Nephron progenitor cell (in vitro differentiated cells): ENCODE data around the gene PHC2.

Experiments
- DNase-seq: peaks from one replicate; pipeline ENCODE4 v3.0.0; 2021
- H3K27ac Mint-ChIP-seq: 2 replicates; pipeline ENCODE4 v1.8.0; 2021; ENCODE audit warnings: mild to moderate bottlenecking, moderate library complexity, mixed read lengths
- H3K27me3 Mint-ChIP-seq: 2 replicates; pipeline ENCODE4 v1.8.0; 2021; ENCODE audit warnings: mild to moderate bottlenecking, low read depth, mixed read lengths; ENCODE audit not compliant: poor library complexity
- H3K36me3 Mint-ChIP-seq: 2 replicates; pipeline ENCODE4 v1.8.0; 2021; ENCODE audit warnings: low read depth, mixed read lengths
- H3K4me1 Mint-ChIP-seq: 2 replicates; pipeline ENCODE4 v1.8.0; 2021; ENCODE audit warnings: mixed read lengths
- H3K4me3 Mint-ChIP-seq: 2 replicates; pipeline ENCODE4 v1.8.0; 2021; ENCODE audit warnings: mild to moderate bottlenecking, moderate library complexity, mixed read lengths
- H3K9me3 Mint-ChIP-seq: 2 replicates; pipeline ENCODE4 v1.8.0; 2021; ENCODE audit warnings: mild to moderate bottlenecking, moderate library complexity, mixed read lengths
- CTCF ChIP-seq: fragments of 200-600 bp; sonication (generic); IDR thresholded peaks from 2 replicates; pipeline ENCODE4 v1.5.0; 2021; ENCODE audit warnings: antibody characterized with exemption

PHC2 gene

DNA sequence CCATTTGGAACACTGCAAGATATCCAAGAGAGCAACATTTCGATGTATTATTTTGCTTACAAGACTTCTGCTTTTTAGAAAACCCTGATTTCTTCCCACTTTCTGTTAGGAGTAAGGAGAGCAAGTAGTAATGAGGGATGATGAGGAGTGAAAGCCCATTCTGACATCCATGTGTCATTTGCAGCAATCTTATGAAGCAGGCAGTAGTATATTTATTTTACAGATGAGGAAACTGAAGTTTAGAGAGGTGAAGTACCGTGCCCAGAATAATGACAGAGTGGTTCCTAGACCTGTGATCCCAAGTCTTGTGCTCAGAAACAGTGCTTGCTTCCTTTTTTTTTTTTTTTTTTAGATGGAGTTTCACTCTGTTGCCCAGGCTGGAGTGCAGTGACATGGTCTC lies 34.4 kb upstream of the PHC2 start:
- no peak for TF ChIP-seq CTCF
- H3K9me3 Mint-ChIP-seq: peaks cover 7% of the 10 kb centered on the region
- peaks cover 34% of the 10 kb centered on the region for H3K4me1 Mint-ChIP-seq
- H3K36me3 Mint-ChIP-seq: no peaks in the 10 kb centered on the region
- no peak overlapping the region for H3K4me3 Mint-ChIP-seq
- no peak for DNase-seq
- no peak overlapping the region for H3K27ac Mint-ChIP-seq
- H3K27me3 Mint-ChIP-seq: peaks cover 3% of the 10 kb centered on the region

- Mint-ChIP-seq H3K27me3 (peaks cover 3% of the 10 kb centered on the region), H3K27ac (no peak overlapping the region), H3K4me3 (no peak overlapping the region), H3K36me3 (no peaks in the 10 kb centered on the region), H3K9me3 (peaks cover 7% of the 10 kb centered on the region), H3K4me1 (peaks cover 34% of the 10 kb centered on the region)
- no peak for DNase-seq
- no peak for TF ChIP-seq CTCF
Measured at GRCh38 chr1:33464552-33464951, 33.7 kb upstream of the PHC2 start.

- DNase-seq: no peak
- H3K4me1 Mint-ChIP-seq: peaks cover 39% of the 10 kb centered on the region
- peaks cover 7% of the 10 kb centered on the region for H3K9me3 Mint-ChIP-seq
- H3K36me3 Mint-ChIP-seq: no peaks in the 10 kb centered on the region
- TF ChIP-seq CTCF: no peak
- no peak overlapping the region for H3K27ac Mint-ChIP-seq
- no peak overlapping the region for H3K4me3 Mint-ChIP-seq
- peaks cover under 1% of the 10 kb centered on the region for H3K27me3 Mint-ChIP-seq
Measured at GRCh38 chr1:33462405-33463164, 31.7 kb upstream of the PHC2 start.

DNA sequence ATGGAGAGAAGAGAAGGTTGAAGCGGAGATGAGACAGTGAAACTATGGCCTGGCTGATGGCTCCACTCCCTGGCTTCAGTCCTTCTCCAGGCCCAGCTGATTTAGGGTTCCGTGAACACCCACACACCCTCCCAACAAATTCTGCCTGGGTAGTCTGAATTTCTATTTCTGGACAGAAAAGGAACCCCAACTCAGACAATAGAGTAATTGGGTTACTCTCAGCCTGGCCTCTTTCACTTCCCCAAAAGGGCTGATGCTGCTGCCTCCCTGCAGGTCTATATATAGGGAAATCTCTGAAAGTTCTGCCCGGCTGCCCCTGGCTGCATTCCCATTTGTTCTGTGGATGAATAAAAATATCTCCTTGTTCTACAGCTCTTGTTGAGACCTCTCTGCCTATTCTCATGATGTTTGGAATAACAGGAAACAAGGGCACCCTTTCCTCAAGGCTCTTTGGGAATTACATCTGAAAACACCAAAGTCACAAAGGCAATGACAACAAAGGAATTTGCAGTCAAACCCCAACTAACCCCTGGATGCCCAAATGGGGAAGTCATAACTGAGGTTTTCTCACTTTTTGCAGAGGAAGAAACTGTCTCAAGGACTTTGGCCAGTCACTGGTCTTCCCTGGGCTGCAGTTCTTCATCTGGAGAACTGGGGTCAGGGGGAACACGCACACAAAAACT lies 30.2 kb upstream of the PHC2 start:
- TF ChIP-seq CTCF: no peak
- Mint-ChIP-seq H3K27ac (no peak overlapping the region), H3K4me1 (peaks cover 50% of the 10 kb centered on the region)

DNA sequence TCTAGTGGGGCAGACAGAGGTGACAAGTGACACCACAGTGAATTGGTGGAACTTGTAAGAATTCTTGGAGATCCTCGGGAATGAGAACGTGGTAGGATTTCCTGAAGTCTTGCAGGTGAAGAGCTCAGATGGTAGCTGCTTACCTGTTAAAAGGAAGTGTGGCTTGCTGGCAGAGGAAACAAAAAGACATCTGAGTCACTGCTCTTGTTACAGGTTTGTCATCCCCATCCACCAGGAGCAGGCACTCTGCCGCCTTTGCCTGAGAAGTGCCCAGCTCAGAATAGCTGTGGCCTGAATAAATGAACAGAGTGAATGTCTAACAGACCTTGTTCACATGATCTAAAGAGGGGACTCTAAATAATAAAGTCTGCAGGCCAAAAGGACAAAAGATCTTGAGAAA lies 29.2 kb upstream of the PHC2 start:
- Mint-ChIP-seq H3K27ac (no peak overlapping the region), H3K9me3 (no peaks in the 10 kb centered on the region), H3K4me3 (no peak overlapping the region), H3K36me3 (no peaks in the 10 kb centered on the region), H3K27me3 (no peaks in the 10 kb centered on the region), H3K4me1 (peaks cover 60% of the 10 kb centered on the region)
- DNase-seq: no peak
- TF ChIP-seq CTCF: no peak

More for the DNA sequence above, 30.2 kb upstream of the PHC2 start:
- Mint-ChIP-seq H3K9me3 (peaks cover 3% of the 10 kb centered on the region), H3K27me3 (no peaks in the 10 kb centered on the region), H3K4me3 (no peak overlapping the region), H3K36me3 (no peaks in the 10 kb centered on the region)
- DNase-seq: no peak
